IMR-90 (cell line): ENCODE data around the gene DAPK1. TPM values are rescaled to one million over a fixed set of nuclear protein-coding genes. Genes with fewer than 3 reads are reported as not detected.

Experiments used
- ATAC-seq: fragments of 200-7000 bp; cut with Tn5 transposase; 2 replicates; pipeline ENCODE4 v1.9.1; 2020; ENCODE audit warnings: low read depth, mild to moderate bottlenecking, moderate library complexity
- BruUV-seq: library from RNA; stranded (reverse); fragments of 400-500 nt; replicated peaks from 2 replicates; lab custom pipeline; 2021; lab: Mats Ljungman, UMichigan
- CTCF ChIA-PET: fragments of 300-600 bp; formaldehyde crosslinking; extraction: SDS; loops from one replicate; lab custom pipeline; 2021; ENCODE audit warnings: antibody characterized with exemption; lab: Yijun Ruan, JAX
- POLR2A ChIA-PET: fragments of 300-600 bp; sonication (Branson Sonifier 250); formaldehyde crosslinking; loops from one replicate; lab custom pipeline; 2022; ENCODE audit warnings: antibody characterized with exemption; ENCODE audit not compliant: unreplicated experiment; lab: Charles Lee
- DNase-seq: peaks from one replicate; pipeline ENCODE4 v3.0.0; 2013
- H2AFZ ChIP-seq: replicated peaks from 2 replicates; pipeline ENCODE3; 2013; ENCODE audit warnings: low read length, mild to moderate bottlenecking; ENCODE audit not compliant: poor library complexity
- H2AK5ac ChIP-seq: 2 replicates; pipeline ENCODE4 v1.6.1; 2013; ENCODE audit warnings: low read depth, low read length, inconsistent platforms
- H2AK9ac ChIP-seq: replicated peaks from 2 replicates; pipeline ENCODE3; 2013; ENCODE audit warnings: mild to moderate bottlenecking, low read depth, low read length, moderate library complexity; ENCODE audit not compliant: poor library complexity
- H2BK120ac ChIP-seq: 2 replicates; pipeline ENCODE4 v1.6.1; 2013; ENCODE audit warnings: low read depth, low read length, inconsistent platforms
- H2BK15ac ChIP-seq: 3 replicates; pipeline ENCODE4 v1.6.1; 2013; ENCODE audit warnings: low read depth, low read length, inconsistent platforms
- H2BK20ac ChIP-seq: 2 replicates; pipeline ENCODE4 v1.6.1; 2013; ENCODE audit warnings: low read depth, mild to moderate bottlenecking, inconsistent platforms, low read length, moderate library complexity
- H2BK5ac ChIP-seq: 2 replicates; pipeline ENCODE4 v1.6.1; 2013; ENCODE audit warnings: mild to moderate bottlenecking, low read depth, low read length, inconsistent platforms; ENCODE audit not compliant: poor library complexity, severe bottlenecking
- H3K14ac ChIP-seq: replicated peaks from 2 replicates; pipeline ENCODE4 v1.6.1; 2013; ENCODE audit warnings: low read depth, low read length, inconsistent platforms
- H3K18ac ChIP-seq: 2 replicates; pipeline ENCODE4 v1.6.1; 2013; ENCODE audit warnings: low read depth, low read length, control low read depth
- H3K23ac ChIP-seq: 2 replicates; pipeline ENCODE4 v1.6.1; 2013; ENCODE audit warnings: low read depth, low read length, inconsistent platforms
- H3K27ac ChIP-seq: 2 replicates; pipeline ENCODE4 v1.5.1; 2013; ENCODE audit warnings: mild to moderate bottlenecking, control low read depth, low read length; ENCODE audit not compliant: insufficient read depth
- H3K27me3 ChIP-seq: 2 replicates; pipeline ENCODE4 v1.6.1; 2013; ENCODE audit warnings: low read length; ENCODE audit not compliant: control insufficient read depth, insufficient read depth
- H3K36me3 ChIP-seq: 2 replicates; pipeline ENCODE4 v1.6.1; 2013; ENCODE audit warnings: low read length, mixed read lengths; ENCODE audit not compliant: control insufficient read depth, insufficient read depth
- H3K4ac ChIP-seq: 2 replicates; pipeline ENCODE4 v1.6.1; 2013; ENCODE audit warnings: low read depth, low read length, inconsistent platforms
- H3K4me1 ChIP-seq: 2 replicates; pipeline ENCODE4 v1.6.1; 2013; ENCODE audit warnings: low read length, mixed read lengths; ENCODE audit not compliant: control insufficient read depth, insufficient read depth
- H3K4me2 ChIP-seq: 2 replicates; pipeline ENCODE4 v1.6.1; 2013; ENCODE audit warnings: low read depth, mild to moderate bottlenecking, control low read depth, low read length, moderate library complexity
- H3K4me3 ChIP-seq: 2 replicates; pipeline ENCODE4 v1.5.1; 2013; ENCODE audit warnings: low read depth, mild to moderate bottlenecking, control low read depth, low read length, moderate library complexity; ENCODE audit not compliant: insufficient read depth
- H3K56ac ChIP-seq: 2 replicates; pipeline ENCODE4 v1.6.1; 2013; ENCODE audit warnings: low read length, inconsistent platforms; ENCODE audit not compliant: insufficient read depth; ENCODE audit errors: extremely low read depth
- H3K79me1 ChIP-seq, 2 experiments: 2 replicates each; pipeline ENCODE4 v1.6.1; 2013; ENCODE audit warnings: low read length in 2 of 2, inconsistent platforms in 1 of 2, low read depth in 1 of 2
- H3K9ac ChIP-seq: 2 replicates; pipeline ENCODE4 v1.6.1; 2013; ENCODE audit warnings: low read depth, low read length, control low read depth
- H3K9me1 ChIP-seq: 2 replicates; pipeline ENCODE4 v1.6.1; 2013; ENCODE audit warnings: low read length, inconsistent platforms; ENCODE audit not compliant: insufficient read depth
- H3K9me3 ChIP-seq: 2 replicates; pipeline ENCODE4 v1.6.1; 2013; ENCODE audit warnings: low read length; ENCODE audit not compliant: control insufficient read depth, insufficient read depth
- H4K20me1 ChIP-seq: 2 replicates; pipeline ENCODE4 v1.6.1; 2013; ENCODE audit warnings: low read length, inconsistent platforms; ENCODE audit not compliant: insufficient read depth
- H4K5ac ChIP-seq: 2 replicates; pipeline ENCODE4 v1.6.1; 2013; ENCODE audit warnings: mild to moderate bottlenecking, low read depth, low read length, control low read depth
- H4K8ac ChIP-seq, 2 experiments: 2 replicates each; pipeline ENCODE4 v1.6.1; 2013; ENCODE audit warnings: low read depth in 2 of 2, low read length in 2 of 2, control low read depth in 1 of 2, inconsistent platforms in 1 of 2
- H4K91ac ChIP-seq: 2 replicates; pipeline ENCODE4 v1.6.1; 2013; ENCODE audit warnings: low read depth, low read length, inconsistent platforms; ENCODE audit not compliant: insufficient read depth
- BHLHE40 ChIP-seq: fragments of 150-350 bp; IDR thresholded peaks from 2 replicates; pipeline ENCODE4 v1.6.1; 2016; ENCODE audit warnings: mild to moderate bottlenecking, low read depth, low read length
- CEBPB ChIP-seq: IDR thresholded peaks from 2 replicates; pipeline ENCODE4 v1.6.1; 2012; ENCODE audit warnings: low read depth, low read length, improper control_type of control experiment
- CHD1 ChIP-seq: IDR thresholded peaks from 2 replicates; pipeline ENCODE4 v1.6.1; 2012; ENCODE audit warnings: low read depth, low read length, improper control_type of control experiment
- FOS ChIP-seq: fragments of 150-350 bp; IDR thresholded peaks from 2 replicates; pipeline ENCODE4 v1.6.1; 2016; ENCODE audit warnings: low read depth, low read length
- MAFK ChIP-seq: IDR thresholded peaks from 2 replicates; pipeline ENCODE4 v1.6.1; 2012; ENCODE audit warnings: low read depth, low read length, improper control_type of control experiment
- MAZ ChIP-seq: IDR thresholded peaks from 2 replicates; pipeline ENCODE4 v1.6.1; 2012; ENCODE audit warnings: low read depth, mild to moderate bottlenecking, low read length, improper control_type of control experiment, moderate library complexity, borderline replicate concordance
- MXI1 ChIP-seq: IDR thresholded peaks from 2 replicates; pipeline ENCODE4 v1.6.1; 2012; ENCODE audit warnings: low read depth, mild to moderate bottlenecking, low read length, moderate library complexity, borderline replicate concordance
- NFE2L2 ChIP-seq: fragments of 150-350 bp; IDR thresholded peaks from 2 replicates; pipeline ENCODE4 v1.6.1; 2016; ENCODE audit warnings: low read depth, mild to moderate bottlenecking, low read length
- POLR2A ChIP-seq: IDR thresholded peaks from 2 replicates; pipeline ENCODE4 v1.6.1; 2012; ENCODE audit warnings: mild to moderate bottlenecking, low read depth, low read length
- RAD21 ChIP-seq: IDR thresholded peaks from 2 replicates; pipeline ENCODE4 v1.6.1; 2012; ENCODE audit warnings: low read length, improper control_type of control experiment
- RCOR1 ChIP-seq: IDR thresholded peaks from 2 replicates; pipeline ENCODE4 v1.6.1; 2012; ENCODE audit warnings: mild to moderate bottlenecking, low read length, improper control_type of control experiment; ENCODE audit not compliant: insufficient replicate concordance
- RFX5 ChIP-seq: IDR thresholded peaks from 2 replicates; pipeline ENCODE4 v1.8.0; 2012; ENCODE audit warnings: low read depth, mild to moderate bottlenecking, low read length, moderate library complexity
- SMC3 ChIP-seq: fragments of 150-350 bp; IDR thresholded peaks from 2 replicates; pipeline ENCODE4 v1.6.1; 2016; ENCODE audit warnings: low read depth, mild to moderate bottlenecking, antibody characterized with exemption, low read length, moderate library complexity
- WGBS, 2 experiments: methylation state at CpG; one replicate each; pipeline versions ENCODE4 v1.1.5 to v1.1.7; 2013; ENCODE audit warnings: missing lambda C conversion rate in 2 of 2; ENCODE audit not compliant: insufficient read length in 1 of 2; ENCODE audit errors: extremely low coverage in 2 of 2; 5-methylcytosine and 5-hydroxymethylcytosine counted together
- dilution Hi-C: fragments of 300-500 bp; cut with HindIII; formaldehyde crosslinking; loops from one replicate; pipeline ENCODE4 v1.14.3; 2018; ENCODE audit warnings: low sequenced_read_pairs; ENCODE audit not compliant: unreplicated experiment
- in situ Hi-C: fragments of 300-500 bp; cut with MboI; formaldehyde crosslinking; loops from 3 replicates; pipeline ENCODE4 v1.14.3; 2019; ENCODE audit warnings: low sequenced_read_pairs, inconsistent platforms, mixed read lengths
- intact Hi-C: fragments of 100-400 bp; cut with micrococcal nuclease; formaldehyde crosslinking; loops from 2 replicates; pipeline ENCODE4 v1.10.0; 2022
- polyA plus RNA-seq, 3 experiments: library from polyadenylated mRNA; depleted of rRNA; stranded (reverse); fragments of >200 nt; gene quantifications; 2 replicates each; pipeline ENCODE4 v1.2.3, GENCODE V29; 2012; ENCODE audit warnings: low replicate concordance in 1 of 3
- total RNA-seq: library from RNA; depleted of rRNA; stranded (reverse); fragments of >200 nt; gene quantifications from 2 replicates; pipeline ENCODE4 v1.2.3, GENCODE V29; 2012
- TF ChIP-seq, protein P1 (sequence below): fragments of 150-350 bp; IDR thresholded peaks from 2 replicates; pipeline ENCODE4 v1.6.1; 2016; ENCODE audit warnings: low read depth, mild to moderate bottlenecking, low read length, moderate library complexity, borderline replicate concordance
- TF ChIP-seq, protein P2 (sequence below): conservative IDR thresholded peaks from 2 replicates; pipeline ENCODE4 v1.5.1; 2012; ENCODE audit warnings: mild to moderate bottlenecking, low read depth, low read length, improper control_type of control experiment
- TF ChIP-seq, protein P3 (sequence below): fragments of 150-350 bp; IDR thresholded peaks from 2 replicates; pipeline ENCODE4 v1.6.1; 2017; ENCODE audit warnings: mild to moderate bottlenecking, antibody characterized with exemption, low read length, low read depth

DAPK1 gene
- total and polyA plus RNA-seq, 2 of the 4 experiments (the other 2 are of a cell fraction) = under 0.01 to 0.03 TPM

DNA sequence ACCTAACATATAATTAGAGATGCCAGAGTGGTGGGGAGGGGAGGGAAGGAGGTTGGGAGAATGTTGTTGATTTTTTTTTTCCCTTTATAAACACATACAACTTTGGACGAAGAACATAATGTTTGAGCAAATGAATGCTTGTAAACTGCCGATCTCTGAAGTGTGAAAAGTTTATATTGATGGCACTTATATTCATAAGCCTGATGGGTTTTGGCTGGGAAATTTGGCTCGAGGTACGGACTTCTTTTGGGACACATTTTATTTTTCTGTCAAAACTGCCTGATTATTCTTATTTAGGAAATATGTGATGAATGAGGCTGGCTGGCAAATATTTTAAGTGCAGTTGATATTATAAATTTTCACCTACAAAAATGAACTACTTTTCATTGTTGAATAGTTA lies 9.9 kb downstream of the DAPK1 start:
- in situ Hi-C loops (no loop called here), intact Hi-C loops (no loop called here), dilution Hi-C loops (no loop called here)
- Histone ChIP-seq H3K9me1 (no peaks in the 10 kb centered on the region), H3K27ac (no peak overlapping the region), H3K23ac (no peak overlapping the region), H4K8ac (no peak overlapping the region), H3K18ac (no peak overlapping the region), H2BK20ac (no peak overlapping the region), H3K9ac (no peak overlapping the region), H3K14ac (no peak overlapping the region), H3K4me1 (no peaks in the 10 kb centered on the region), H3K56ac (no peak overlapping the region), H3K27me3 (no peaks in the 10 kb centered on the region; the same call in 1 of the 2 replicates), H3K79me1 (no peaks in the 10 kb centered on the region), H2BK120ac (no peak overlapping the region), H3K9me3 (no peaks in the 10 kb centered on the region), H3K4me3 (no peak overlapping the region), H4K20me1 (no peaks in the 10 kb centered on the region), H3K4me2 (no peak overlapping the region), H4K5ac (no peak overlapping the region), H2BK15ac (no peak overlapping the region), H4K91ac (no peak overlapping the region), H2AFZ (no peak overlapping the region), H2AK9ac (no peak overlapping the region), H3K4ac (no peak overlapping the region), H2AK5ac (no peak overlapping the region), H3K36me3 (no peaks in the 10 kb centered on the region), H2BK5ac (no peak overlapping the region)
- TF ChIP-seq, protein P1, sequence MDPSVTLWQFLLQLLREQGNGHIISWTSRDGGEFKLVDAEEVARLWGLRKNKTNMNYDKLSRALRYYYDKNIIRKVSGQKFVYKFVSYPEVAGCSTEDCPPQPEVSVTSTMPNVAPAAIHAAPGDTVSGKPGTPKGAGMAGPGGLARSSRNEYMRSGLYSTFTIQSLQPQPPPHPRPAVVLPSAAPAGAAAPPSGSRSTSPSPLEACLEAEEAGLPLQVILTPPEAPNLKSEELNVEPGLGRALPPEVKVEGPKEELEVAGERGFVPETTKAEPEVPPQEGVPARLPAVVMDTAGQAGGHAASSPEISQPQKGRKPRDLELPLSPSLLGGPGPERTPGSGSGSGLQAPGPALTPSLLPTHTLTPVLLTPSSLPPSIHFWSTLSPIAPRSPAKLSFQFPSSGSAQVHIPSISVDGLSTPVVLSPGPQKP = no peak
- no peak for TF ChIP-seq MAZ
- no peak for TF ChIP-seq NFE2L2
- TF ChIP-seq BHLHE40 = no peak
- TF ChIP-seq, protein P2, sequence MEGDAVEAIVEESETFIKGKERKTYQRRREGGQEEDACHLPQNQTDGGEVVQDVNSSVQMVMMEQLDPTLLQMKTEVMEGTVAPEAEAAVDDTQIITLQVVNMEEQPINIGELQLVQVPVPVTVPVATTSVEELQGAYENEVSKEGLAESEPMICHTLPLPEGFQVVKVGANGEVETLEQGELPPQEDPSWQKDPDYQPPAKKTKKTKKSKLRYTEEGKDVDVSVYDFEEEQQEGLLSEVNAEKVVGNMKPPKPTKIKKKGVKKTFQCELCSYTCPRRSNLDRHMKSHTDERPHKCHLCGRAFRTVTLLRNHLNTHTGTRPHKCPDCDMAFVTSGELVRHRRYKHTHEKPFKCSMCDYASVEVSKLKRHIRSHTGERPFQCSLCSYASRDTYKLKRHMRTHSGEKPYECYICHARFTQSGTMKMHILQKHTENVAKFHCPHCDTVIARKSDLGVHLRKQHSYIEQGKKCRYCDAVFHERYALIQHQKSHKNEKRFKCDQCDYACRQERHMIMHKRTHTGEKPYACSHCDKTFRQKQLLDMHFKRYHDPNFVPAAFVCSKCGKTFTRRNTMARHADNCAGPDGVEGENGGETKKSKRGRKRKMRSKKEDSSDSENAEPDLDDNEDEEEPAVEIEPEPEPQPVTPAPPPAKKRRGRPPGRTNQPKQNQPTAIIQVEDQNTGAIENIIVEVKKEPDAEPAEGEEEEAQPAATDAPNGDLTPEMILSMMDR = no peak
- TF ChIP-seq MXI1 = no peak
- TF ChIP-seq SMC3 = no peak
- no peak for TF ChIP-seq MAFK
- TF ChIP-seq, protein P3, sequence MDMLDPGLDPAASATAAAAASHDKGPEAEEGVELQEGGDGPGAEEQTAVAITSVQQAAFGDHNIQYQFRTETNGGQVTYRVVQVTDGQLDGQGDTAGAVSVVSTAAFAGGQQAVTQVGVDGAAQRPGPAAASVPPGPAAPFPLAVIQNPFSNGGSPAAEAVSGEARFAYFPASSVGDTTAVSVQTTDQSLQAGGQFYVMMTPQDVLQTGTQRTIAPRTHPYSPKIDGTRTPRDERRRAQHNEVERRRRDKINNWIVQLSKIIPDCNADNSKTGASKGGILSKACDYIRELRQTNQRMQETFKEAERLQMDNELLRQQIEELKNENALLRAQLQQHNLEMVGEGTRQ = no peak
- no peak for TF ChIP-seq CEBPB
- no peak for TF ChIP-seq RFX5
- no peak for TF ChIP-seq POLR2A
- TF ChIP-seq RCOR1 = no peak
- TF ChIP-seq CHD1 = no peak
- TF ChIP-seq RAD21 = no peak
- TF ChIP-seq FOS = no peak
- ChIA-PET POLR2A (no interaction called here), CTCF (no interaction called here)
- no peak for DNase-seq
- no CpG with 5 or more reads among the region's 4 CpGs for WGBS, 2 experiments
- no TSS peak for BruUV-seq
- ATAC-seq = no peak
